BLaER1 treated with 17β-estradiol and CSF1 and Interleukin-3, amounts not matched to agents 10 nM and 100 nM (cell line): ENCODE results near the gene CLEC17A.
A peak's percentile ranks its signal among the peaks of the same experiment; 100 is the strongest.

Source experiments
- H3K27ac ChIP-seq, 11 experiments: shearing (Covaris generic); formaldehyde crosslinking; 2 replicates each; pipeline ENCODE4 v1.8.1; 2022
- H3K27me3 ChIP-seq, 11 experiments: shearing (Covaris generic); formaldehyde crosslinking; 2 replicates each; pipeline ENCODE4 v1.8.1; 2022
- H3K36me3 ChIP-seq, 11 experiments: shearing (Covaris generic); formaldehyde crosslinking; 2 replicates each; pipeline ENCODE4 v1.8.1; 2022
- H3K4me1 ChIP-seq, 10 experiments: shearing (Covaris generic); formaldehyde crosslinking; 2 replicates each; pipeline ENCODE4 v1.8.1; 2022
- H3K4me2 ChIP-seq, 11 experiments: shearing (Covaris generic); formaldehyde crosslinking; 2 replicates each; pipeline ENCODE4 v1.8.1; 2022
- H3K4me3 ChIP-seq, 10 experiments: shearing (Covaris generic); formaldehyde crosslinking; 2 replicates each; pipeline ENCODE4 v1.8.1; 2022
- H3K9ac ChIP-seq, 11 experiments: shearing (Covaris generic); formaldehyde crosslinking; 2 replicates each; pipeline ENCODE4 v1.8.1; 2022
- H3K9me3 ChIP-seq, 11 experiments: shearing (Covaris generic); formaldehyde crosslinking; replicated peaks in 1 of 11; 2 replicates each; pipeline ENCODE4 v1.8.1; 2022
- H4K20me1 ChIP-seq, 11 experiments: shearing (Covaris generic); formaldehyde crosslinking; 2 replicates each; pipeline ENCODE4 v1.8.1; 2022
- Cebpa-rat ChIP-seq, 11 experiments: shearing (Covaris generic); IDR thresholded peaks; 2 replicates each; pipeline ENCODE4 v1.8.1; 2022

Gene CLEC17A

DNA sequence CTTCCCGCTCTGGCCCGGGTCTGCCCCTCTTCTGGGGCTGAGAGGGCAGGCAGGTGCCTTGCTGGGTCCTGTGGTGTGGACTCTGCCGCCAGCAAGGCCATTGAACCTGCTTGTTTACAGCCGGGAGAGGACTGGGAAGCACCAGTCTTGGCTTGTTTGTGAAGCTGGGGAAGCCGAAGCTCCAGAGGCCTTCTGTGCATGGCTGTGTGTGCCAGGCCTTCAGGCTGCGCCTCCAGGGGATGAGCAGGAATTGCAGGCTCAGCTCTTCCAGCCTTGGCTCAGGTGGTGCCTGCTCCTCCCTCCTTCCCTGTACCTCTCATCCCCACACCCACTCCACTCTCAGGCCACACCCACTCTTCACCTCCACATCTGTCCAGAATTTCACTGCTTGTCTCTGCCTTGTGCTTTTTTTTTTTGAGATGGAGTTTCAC is 28.5 kb upstream of the CLEC17A start:
- H3K27me3 ChIP-seq: no peaks in the 10 kb centered on the region
- peak overlapping the region in 6 of 11 experiments; percentile 22 to 72 (median 64); a peak in 10 of 22 replicates for H3K27ac ChIP-seq
- TF ChIP-seq Cebpa-rat (IDR thresholded peaks at IDR 0.05): no peak
- H3K9me3 ChIP-seq: no peaks in the 10 kb centered on the region
- peaks cover 20 to 80% (median 53%) of the 10 kb centered on the region in 11 experiments; a peak in 18 of 22 replicates for H4K20me1 ChIP-seq
- peak overlapping the region in 7 of 11 experiments; percentile 18 to 73 (median 59); a peak in 10 of 22 replicates for H3K9ac ChIP-seq
- H3K4me1 ChIP-seq: peaks cover 72 to 99% (median 89%) of the 10 kb centered on the region in 10 experiments
- peaks cover 0 to 18% (median 6%) of the 10 kb centered on the region in 11 experiments; a peak in 14 of 22 replicates for H3K36me3 ChIP-seq
- peak overlapping the region in 9 of 11 experiments; percentile 82 to 93 (median 89); a peak in 16 of 22 replicates for H3K4me2 ChIP-seq
- H3K4me3 ChIP-seq: no peak overlapping the region

DNA sequence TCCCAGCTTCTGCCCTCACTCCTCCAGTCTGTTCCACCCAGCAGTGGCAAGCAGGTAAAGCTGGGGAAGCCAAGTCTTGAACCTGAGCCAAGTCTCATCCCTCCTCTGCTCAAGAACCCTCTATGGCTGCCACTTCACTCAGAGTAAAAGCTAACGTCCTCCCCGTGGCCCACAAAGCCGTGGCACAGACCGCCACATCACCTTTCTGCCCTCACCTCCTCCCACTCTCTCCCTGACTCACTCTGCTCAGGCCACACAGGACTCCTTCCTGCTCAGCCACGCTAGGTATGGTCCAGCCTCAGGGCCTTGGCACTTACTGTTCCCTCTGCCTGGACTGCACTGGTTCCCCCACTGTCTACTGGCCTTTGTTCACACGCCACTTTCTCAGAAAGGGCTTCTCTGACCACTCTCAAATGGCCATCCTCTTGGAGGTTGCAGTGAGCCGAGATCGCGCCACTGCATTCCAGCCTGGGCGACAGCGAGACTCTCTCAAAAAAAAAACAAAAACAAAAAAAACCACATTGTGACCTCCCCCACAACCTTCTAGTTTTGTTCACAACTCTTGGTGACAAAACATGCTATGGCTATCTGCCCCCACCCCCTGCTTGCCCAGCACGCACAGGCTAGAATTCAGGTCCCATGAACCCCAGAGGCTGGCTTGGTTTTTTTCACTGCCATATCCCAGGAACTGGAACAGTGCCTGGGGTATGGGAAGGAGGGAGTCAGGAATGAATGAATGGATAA is 26.8 kb upstream of the CLEC17A start:
- H3K4me1 ChIP-seq: peaks cover 72 to 99% (median 89%) of the 10 kb centered on the region in 10 experiments
- H3K9me3 ChIP-seq: no peaks in the 10 kb centered on the region
- H3K4me3 ChIP-seq: no peak overlapping the region
- TF ChIP-seq Cebpa-rat (IDR thresholded peaks at IDR 0.05): no peak
- peak overlapping the region; percentile 9 to 95 (median 60); a peak in 21 of 22 replicates for H3K4me2 ChIP-seq
- H3K36me3 ChIP-seq: peaks cover 0 to 15% (median 5%) of the 10 kb centered on the region in 11 experiments; a peak in 7 of 22 replicates
- no peaks in the 10 kb centered on the region for H3K27me3 ChIP-seq
- H3K9ac ChIP-seq: peak overlapping the region in 6 of 11 experiments; percentile 8 to 57 (median 20); a peak in 5 of 22 replicates
- peaks cover 20 to 82% (median 54%) of the 10 kb centered on the region in 11 experiments; a peak in 18 of 22 replicates for H4K20me1 ChIP-seq
- H3K27ac ChIP-seq: peak overlapping the region in 2 of 11 experiments; percentile 23 to 37; a peak in 5 of 22 replicates

DNA sequence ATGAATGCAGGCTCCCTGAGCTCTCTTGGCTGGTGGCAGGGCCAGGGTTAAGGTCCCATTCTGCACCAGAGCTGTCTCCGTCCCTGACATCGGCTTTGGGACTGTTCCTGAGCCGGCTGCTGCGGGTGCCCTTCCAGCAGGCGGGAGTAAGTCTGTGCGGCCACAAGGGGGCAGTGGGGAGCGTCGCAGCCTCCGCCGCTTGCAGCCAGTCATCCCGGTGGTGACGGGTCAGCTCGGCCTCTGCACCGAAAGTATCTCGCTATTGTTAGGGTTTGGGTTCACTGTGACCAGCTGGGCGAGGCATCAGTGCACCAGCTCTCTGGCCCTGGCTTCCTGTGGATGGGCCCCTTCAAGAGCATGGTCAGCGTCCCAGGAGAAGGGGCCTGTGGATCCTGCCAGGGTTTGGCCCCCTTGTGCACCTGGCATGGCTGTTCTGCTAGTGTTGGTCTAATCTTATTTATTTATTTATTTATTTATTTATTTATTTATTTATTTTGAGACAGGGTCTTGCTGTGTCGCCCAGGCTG is 26.2 kb upstream of the CLEC17A start:
- Histone ChIP-seq H3K27me3 (no peaks in the 10 kb centered on the region), H3K9me3 (no peaks in the 10 kb centered on the region), H3K36me3 (peaks cover 0 to 15% (median 5%) of the 10 kb centered on the region in 11 experiments; a peak in 7 of 22 replicates), H3K4me3 (no peak overlapping the region), H3K4me1 (peaks cover 72 to 99% (median 90%) of the 10 kb centered on the region in 10 experiments), H3K4me2 (peak overlapping the region; percentile 9 to 95 (median 60)), H4K20me1 (peaks cover 24 to 86% (median 57%) of the 10 kb centered on the region in 11 experiments; a peak in 18 of 22 replicates), H3K27ac (peak overlapping the region in 2 of 11 experiments; percentile 23 to 37; a peak in 3 of 22 replicates), H3K9ac (peak overlapping the region in 3 of 11 experiments; percentile 21 to 57 (median 39); a peak in 3 of 22 replicates)
- TF ChIP-seq Cebpa-rat (IDR thresholded peaks at IDR 0.05): no peak

DNA sequence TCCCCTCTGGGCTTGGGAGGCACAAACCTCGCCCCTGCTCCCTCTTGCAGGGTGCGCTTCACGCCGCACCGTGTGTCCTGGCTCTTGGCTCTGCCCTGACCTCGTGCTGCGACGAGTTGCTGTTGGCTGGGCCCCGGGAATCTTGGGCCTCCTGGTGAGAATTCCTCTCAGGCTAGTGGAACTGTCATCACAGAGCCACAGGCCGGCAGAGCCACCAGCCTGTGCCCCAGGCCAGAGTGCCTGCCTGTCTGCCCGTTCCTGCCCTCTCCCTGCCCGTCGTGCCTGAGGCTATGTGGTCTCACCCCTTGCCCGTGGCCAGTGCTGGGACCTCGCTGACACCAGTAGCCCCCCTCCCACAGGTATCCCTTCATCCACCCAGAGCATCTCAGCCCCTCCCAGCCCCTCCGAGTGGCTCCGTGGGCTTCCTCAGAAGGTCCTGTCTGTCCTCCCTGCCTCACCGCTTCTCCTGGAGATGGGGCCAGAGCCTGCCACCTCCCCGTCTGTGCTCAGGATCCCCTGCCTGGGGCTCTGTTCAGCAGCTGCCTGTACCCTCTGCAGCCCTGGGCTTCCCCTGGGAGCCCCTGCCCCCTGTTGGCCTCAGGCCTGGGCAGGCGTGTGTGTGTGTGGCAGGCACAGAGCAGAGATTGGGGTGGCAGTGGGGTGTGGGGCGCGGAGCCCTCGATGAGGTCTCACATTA is 24.4 kb upstream of the CLEC17A start:
- Histone ChIP-seq H3K4me3 (0 out of 20 replicates have a peak overlapping the region, but pooled peaks of 2 of the 10 experiments have one; percentile 2 to 8), H3K27ac (peak overlapping the region in 9 of 11 experiments; percentile 26 to 87 (median 58); a peak in 17 of 22 replicates), H3K9me3 (no peaks in the 10 kb centered on the region), H3K36me3 (peaks cover 0 to 17% (median 5%) of the 10 kb centered on the region in 11 experiments; a peak in 11 of 22 replicates), H3K4me2 (peak overlapping the region; percentile 23 to 100 (median 95)), H4K20me1 (peaks cover 18 to 90% (median 59%) of the 10 kb centered on the region in 11 experiments; a peak in 18 of 22 replicates), H3K9ac (peak overlapping the region; percentile 6 to 80 (median 58); a peak in 18 of 22 replicates), H3K27me3 (no peaks in the 10 kb centered on the region), H3K4me1 (peaks cover 72 to 99% (median 90%) of the 10 kb centered on the region in 10 experiments)
- no peak for TF ChIP-seq Cebpa-rat (IDR thresholded peaks at IDR 0.05)

DNA sequence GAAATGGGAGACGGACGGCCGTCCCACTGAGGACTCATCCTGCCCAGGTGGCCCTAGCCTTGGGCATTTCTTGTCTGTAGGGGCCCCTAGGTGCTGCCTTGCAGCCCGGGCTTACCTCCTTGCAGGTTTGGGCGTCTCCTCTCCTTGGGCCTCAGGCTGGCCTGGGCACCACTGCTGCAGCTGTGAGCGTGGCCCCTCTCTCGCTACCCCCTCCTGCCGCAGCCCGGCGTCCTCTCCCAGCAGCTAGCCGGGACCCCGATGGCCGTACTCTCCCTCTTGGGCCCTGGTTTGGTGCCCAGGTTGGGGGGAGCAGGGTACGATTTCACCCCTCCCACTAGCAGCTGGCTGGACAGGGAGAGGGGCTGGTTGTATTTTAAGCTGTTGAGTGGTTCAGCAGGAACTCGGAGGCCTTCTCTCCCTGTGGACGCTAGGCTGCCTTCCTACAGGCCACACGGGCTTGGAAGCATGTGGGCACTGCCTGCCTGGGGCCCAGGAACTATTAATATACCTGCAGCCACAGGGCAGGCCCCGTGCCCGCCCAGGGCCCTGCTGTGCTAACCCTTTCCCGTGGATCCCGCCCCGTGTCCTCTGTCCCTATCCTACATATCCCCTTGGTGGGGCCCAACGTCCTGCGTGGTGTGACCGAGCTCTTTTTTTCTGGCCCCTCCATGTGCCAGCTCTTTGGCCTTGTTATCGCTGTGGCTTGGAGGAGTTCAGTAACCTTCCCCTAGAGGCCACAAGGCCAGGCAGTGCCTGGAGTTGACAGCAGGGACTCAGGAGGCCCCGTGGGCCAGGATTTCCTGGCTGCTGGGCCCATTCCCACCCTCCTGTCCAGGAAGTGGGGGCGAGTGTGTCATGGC is 22.7 kb upstream of the CLEC17A start:
- peak overlapping the region in 5 of 10 experiments; percentile 7 to 17 (median 8); a peak in 3 of 20 replicates for H3K4me3 ChIP-seq
- peak overlapping the region; percentile 62 to 87 (median 82); a peak in 21 of 22 replicates for H3K27ac ChIP-seq
- peaks cover 79 to 95% (median 90%) of the 10 kb centered on the region in 10 experiments for H3K4me1 ChIP-seq
- H3K4me2 ChIP-seq: peak overlapping the region; percentile 95 to 100 (median 97)
- TF ChIP-seq Cebpa-rat (IDR thresholded peaks at IDR 0.05): no peak
- H3K27me3 ChIP-seq: no peaks in the 10 kb centered on the region
- peaks cover 6 to 14% (median 10%) of the 10 kb centered on the region in 11 experiments; a peak in 13 of 22 replicates for H3K36me3 ChIP-seq
- peak overlapping the region; percentile 68 to 81 (median 78) for H3K9ac ChIP-seq
- H4K20me1 ChIP-seq: peaks cover 14 to 88% (median 56%) of the 10 kb centered on the region in 11 experiments; a peak in 18 of 22 replicates
- H3K9me3 ChIP-seq: no peaks in the 10 kb centered on the region

DNA sequence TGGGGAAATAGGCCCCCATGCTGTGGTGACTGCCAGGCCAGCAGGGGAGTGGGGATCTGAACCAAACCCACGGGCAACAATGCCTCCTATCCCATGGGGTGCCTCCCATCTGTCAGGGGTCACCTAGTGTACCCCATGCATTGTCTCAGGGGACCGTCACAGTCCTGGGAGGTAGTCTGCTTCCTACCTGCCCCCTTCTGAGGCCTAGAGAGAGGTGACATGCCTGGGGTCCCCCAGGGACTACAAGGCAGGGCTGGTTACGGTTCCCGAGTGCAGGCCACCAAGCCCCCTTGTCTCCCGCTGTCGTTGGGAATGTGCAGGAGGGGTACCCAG is 22.1 kb upstream of the CLEC17A start:
- peak overlapping the region; percentile 68 to 81 (median 78) for H3K9ac ChIP-seq
- H3K4me1 ChIP-seq: peaks cover 85 to 95% (median 92%) of the 10 kb centered on the region in 10 experiments
- peak overlapping the region; percentile 62 to 87 (median 82); a peak in 21 of 22 replicates for H3K27ac ChIP-seq
- H4K20me1 ChIP-seq: peaks cover 15 to 91% (median 59%) of the 10 kb centered on the region in 11 experiments; a peak in 18 of 22 replicates
- no peaks in the 10 kb centered on the region for H3K27me3 ChIP-seq
- peak overlapping the region; percentile 95 to 100 (median 97) for H3K4me2 ChIP-seq
- no peak for TF ChIP-seq Cebpa-rat (IDR thresholded peaks at IDR 0.05)
- H3K4me3 ChIP-seq: peak overlapping the region in 5 of 10 experiments; percentile 7 to 29 (median 10); a peak in 3 of 20 replicates
- H3K36me3 ChIP-seq: peaks cover 6 to 20% (median 15%) of the 10 kb centered on the region in 11 experiments; a peak in 15 of 22 replicates
- no peaks in the 10 kb centered on the region for H3K9me3 ChIP-seq

DNA sequence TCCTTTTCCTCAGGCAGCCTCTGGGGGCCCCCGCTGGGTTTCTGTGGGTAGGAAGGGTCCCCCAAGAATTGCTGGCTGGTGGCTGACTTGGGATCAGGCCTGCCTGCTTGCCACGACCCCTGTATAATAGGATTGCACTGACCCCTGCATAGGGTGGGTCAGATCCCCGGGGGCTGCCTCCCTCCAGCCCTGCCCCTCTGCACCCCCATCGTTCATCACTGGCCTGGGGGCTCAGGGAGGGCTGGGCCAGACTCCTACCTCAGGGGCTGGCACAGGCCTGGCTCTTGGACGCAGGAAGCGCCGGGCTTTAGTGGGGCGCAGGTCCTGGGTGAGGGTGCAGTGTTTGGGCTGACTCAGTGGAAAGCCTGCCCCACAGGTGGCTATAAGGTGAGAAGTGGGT is 21.6 kb upstream of the CLEC17A start:
- peak overlapping the region in 5 of 10 experiments; percentile 17 to 55 (median 43); a peak in 5 of 20 replicates for H3K4me3 ChIP-seq
- peak overlapping the region; percentile 68 to 81 (median 78) for H3K9ac ChIP-seq
- peaks cover 88 to 97% (median 92%) of the 10 kb centered on the region in 10 experiments for H3K4me1 ChIP-seq
- no peak for TF ChIP-seq Cebpa-rat (IDR thresholded peaks at IDR 0.05)
- H3K27me3 ChIP-seq: no peaks in the 10 kb centered on the region
- peaks cover 6 to 25% (median 19%) of the 10 kb centered on the region in 11 experiments; a peak in 15 of 22 replicates for H3K36me3 ChIP-seq
- H4K20me1 ChIP-seq: peaks cover 14 to 91% (median 59%) of the 10 kb centered on the region in 11 experiments; a peak in 19 of 22 replicates
- H3K27ac ChIP-seq: peak overlapping the region; percentile 62 to 87 (median 82); a peak in 21 of 22 replicates
- no peaks in the 10 kb centered on the region for H3K9me3 ChIP-seq
- H3K4me2 ChIP-seq: peak overlapping the region; percentile 95 to 100 (median 97)
